OCI-M2 (cell line): Measurements from ENCODE around the gene LYPD1.

Experiments used
- DNase-seq: peaks from one replicate; lab custom pipeline; 2025; ENCODE audit not compliant: unreplicated experiment; lab: John Stamatoyannopoulos, UW

The LYPD1 gene

GRCh38 chr2:132638313-132639040 lies 31.5 kb downstream of the LYPD1 start:
- DNase-seq, result no peak

DNA sequence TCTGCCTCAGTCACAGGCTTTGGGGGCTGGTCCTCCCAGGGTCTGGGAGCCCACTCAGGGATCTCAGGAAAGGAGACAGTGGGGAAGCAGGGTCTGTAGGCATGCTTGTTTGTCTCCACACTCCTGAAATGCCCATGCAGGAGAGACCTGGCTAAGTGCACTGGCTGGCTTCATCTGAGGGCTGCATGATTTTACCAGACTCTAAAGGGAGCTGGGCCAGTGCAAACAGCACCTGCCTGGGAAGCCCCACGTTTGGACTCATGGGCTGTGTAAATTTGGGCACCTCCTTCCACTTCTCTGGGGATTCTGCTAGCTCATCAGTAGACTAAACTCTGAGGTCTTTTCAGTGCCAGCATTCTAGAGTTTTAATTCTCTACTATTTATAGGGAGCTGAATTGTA lies 33.7 kb downstream of the LYPD1 start:
- DNase-seq, result no peak

- no peak for DNase-seq
Observed at GRCh38 chr2:132633635-132634034, 36.4 kb downstream of the LYPD1 start.

DNA sequence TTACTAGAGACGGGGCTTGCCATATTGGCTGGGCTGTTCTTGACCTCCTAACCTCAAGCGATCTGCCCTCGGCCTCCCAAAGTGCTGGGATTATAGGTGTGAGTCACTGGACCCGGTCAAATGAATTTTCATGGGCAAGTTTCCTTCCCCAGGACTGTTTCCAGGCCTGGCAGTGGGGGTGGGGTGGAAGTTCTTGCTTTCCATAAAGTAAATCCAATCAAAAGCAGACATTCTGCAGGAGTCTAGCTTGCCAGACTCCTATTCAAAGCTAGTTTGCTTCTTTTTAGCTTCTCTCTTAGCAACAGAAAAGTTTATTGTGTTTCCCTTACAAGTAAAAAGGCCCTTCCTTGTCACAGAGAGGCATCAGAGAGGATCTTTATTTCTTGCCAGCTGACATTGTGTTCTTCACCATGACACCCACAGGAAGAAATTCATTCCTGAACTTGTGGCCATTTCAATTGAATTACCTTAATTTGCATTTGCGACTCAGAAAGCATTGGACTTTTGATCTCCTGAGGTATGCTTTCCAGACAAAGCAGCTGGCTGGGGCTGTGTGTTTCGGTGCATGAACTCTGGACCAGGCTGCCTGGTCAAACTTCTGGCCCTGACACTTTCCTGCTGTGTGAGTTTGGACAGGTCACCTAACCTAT lies 37.9 kb downstream of the LYPD1 start:
- no peak for DNase-seq

- no peak for DNase-seq
Observed at GRCh38 chr2:132627536-132627935, 42.5 kb downstream of the LYPD1 start.

GRCh38 chr2:132623096-132623839 lies 46.7 kb downstream of the LYPD1 start:
- DNase-seq, result no peak

- no peak for DNase-seq
Observed at GRCh38 chr2:132621131-132621875, 48.7 kb downstream of the LYPD1 start.

DNA sequence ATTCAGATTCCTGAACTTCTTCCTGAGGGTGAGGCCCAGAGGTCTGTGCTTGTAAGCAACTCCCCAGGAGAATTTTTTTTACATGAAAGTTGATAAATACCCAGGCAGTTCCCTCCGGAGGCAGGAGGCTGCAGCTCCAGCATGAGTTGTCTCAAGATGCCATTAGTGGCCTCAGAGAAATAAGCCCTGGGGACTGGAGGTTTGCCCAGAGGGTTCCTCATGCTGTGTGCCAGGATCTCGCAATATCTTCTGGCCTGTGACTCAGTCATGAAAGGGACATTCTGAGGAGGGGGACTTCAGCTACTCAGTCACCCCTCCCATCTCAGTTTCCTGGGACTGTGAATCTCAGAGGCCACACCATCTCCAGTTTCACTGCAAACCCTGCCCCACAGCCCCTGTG lies 49.9 kb downstream of the LYPD1 start:
- no peak for DNase-seq

- no peak for DNase-seq
Observed at GRCh38 chr2:132618734-132619133, 51.3 kb downstream of the LYPD1 start.

- DNase-seq, result no peak
Observed at GRCh38 chr2:132617989-132618388, 52.0 kb downstream of the LYPD1 start.

DNA sequence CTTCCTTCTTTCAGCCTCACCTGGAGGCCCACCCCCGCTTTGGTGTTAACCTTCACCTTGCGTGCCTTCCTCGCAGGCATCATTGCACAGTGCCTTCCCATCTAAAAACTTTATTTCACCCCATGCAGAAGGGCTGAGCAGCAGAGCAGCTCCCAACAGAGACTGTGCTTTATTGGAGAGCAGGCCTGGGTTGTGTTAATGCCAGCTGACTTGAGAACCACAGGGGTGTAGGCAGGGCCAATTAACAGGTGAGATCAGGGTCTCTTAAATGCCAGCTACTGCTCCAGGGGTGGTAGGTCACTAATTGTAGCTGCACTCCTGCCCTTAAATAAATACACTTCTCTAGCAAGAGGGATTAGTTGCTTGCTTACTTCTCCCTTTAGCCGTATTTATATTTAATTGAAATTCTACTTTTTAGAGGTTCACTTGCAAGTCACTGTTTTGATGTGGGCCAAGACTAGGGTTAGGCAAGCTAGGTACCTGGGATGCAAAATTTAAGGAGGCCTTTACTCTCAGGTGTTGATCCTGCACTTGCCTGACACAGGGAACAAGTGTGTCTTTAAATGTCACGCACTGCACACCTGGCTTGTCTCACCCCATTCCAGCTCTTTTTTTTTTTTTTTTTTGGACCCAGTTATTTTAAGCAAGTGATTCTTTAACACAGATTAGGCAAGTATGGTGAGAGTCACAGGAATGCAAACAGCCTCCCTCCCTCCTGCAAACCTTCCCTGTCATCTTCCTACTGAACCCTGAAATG lies 54.5 kb downstream of the LYPD1 start:
- no peak for DNase-seq

DNA sequence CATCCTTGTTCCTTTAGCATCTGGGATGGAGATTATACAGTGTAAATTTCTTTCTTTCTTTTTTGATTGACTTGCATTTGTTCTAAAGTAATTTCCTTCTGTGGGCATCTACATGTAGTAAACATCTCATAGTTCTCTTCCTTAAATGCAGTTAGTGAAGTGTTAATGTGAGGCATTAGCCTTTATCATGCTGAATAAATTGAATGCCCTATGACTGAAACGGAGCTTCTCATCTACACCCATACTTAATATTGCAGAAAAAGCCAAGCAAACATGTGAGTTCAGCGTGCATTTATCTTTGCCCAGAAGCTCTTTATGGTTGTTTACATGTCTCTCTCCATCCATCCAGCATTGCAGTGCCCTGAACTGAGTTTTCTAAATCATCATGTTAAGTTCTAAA lies 58.3 kb downstream of the LYPD1 start:
- DNase-seq, result no peak

GRCh38 chr2:132609101-132609890 lies 60.7 kb downstream of the LYPD1 start:
- DNase-seq, result no peak

DNA sequence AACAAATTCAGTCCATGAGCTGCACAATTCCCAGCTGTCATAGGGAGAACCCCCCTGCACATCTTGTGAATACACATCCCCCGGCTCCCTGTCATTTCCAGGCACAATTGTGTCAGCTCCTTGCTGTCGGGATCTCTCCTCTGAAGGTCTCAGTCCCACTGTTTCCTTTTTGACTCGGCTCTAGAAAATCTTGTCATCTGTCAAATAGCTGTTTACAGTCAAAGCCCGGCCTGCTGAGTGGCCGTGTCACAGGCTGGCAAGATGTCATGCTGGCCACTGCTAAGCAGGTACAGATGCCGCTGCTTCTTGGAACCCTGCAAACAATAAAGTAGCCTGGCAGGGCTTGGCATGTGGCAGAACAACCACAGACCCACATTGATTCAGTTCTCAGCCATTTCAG lies 61.7 kb downstream of the LYPD1 start:
- DNase-seq, result no peak

GRCh38 chr2:132607426-132608090 lies 62.4 kb downstream of the LYPD1 start:
- no peak for DNase-seq

GRCh38 chr2:132606649-132607048 lies 63.4 kb downstream of the LYPD1 start:
- DNase-seq, result no peak

GRCh38 chr2:132605236-132606180 lies 64.5 kb downstream of the LYPD1 start:
- no peak for DNase-seq

DNA sequence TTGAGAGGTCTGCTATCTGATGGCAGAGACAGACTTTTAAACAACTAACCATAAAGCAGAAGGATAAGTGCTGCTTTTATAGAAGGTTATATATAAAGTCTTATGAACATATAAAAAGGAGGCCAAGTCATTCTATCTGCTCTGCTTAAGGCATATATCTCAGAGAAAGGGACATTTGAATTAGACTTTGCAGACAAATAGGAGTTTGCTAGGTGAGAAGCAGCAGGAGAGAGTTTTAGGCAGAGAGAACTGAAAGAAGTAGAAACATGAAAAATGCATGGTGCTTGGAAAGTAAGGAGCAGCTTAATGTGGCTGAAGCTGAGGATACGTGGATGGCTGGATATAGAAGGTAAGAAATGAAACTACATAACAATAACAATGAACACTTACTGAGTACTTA lies 65.4 kb downstream of the LYPD1 start:
- DNase-seq, result no peak
